ENCODE measurements around the gene SPACDR. TPM values are rescaled to one million over a fixed set of nuclear protein-coding genes. Genes with fewer than 3 reads are reported as not detected.

SPACDR gene
- total and polyA plus RNA-seq, 2 donors (not counting 1 experiment from before 2014, with no cell fraction given): 2.1 to 3.7 TPM

- ATAC-seq (ENCODE audit: low read depth): no peak
- Histone ChIP-seq H3K27me3 (replicated peaks in 1 of 4; ENCODE audit: control extremely low read depth in 1 of 4, control insufficient read depth in 3 of 4, insufficient read depth in 4 of 4, low read length in 3 of 4) (no peaks in the 10 kb centered on the region), H4K20me1 (ENCODE audit: control insufficient read depth, insufficient read depth, low read length, poor library complexity, severe bottlenecking) (peaks cover 44% of the 10 kb centered on the region), H3K4me2 (replicated peaks; ENCODE audit: low read depth, low read length, poor library complexity, severe bottlenecking) (peak overlapping the region; percentile 84), H3K27ac (ENCODE audit: low read length in 2 of 2) (peak overlapping the region in 1 of 2 donors; percentile 4), H3K79me2 (ENCODE audit: control insufficient read depth, insufficient read depth, low read length) (peaks cover 39% of the 10 kb centered on the region), H2AFZ (ENCODE audit: insufficient read depth, low read depth, low read length, poor library complexity, severe bottlenecking) (no peak overlapping the region), H3K4me3 (ENCODE audit: control extremely low read depth in 1 of 5, extremely low read depth in 1 of 5, insufficient read depth in 1 of 5, low read depth in 2 of 5, low read length in 4 of 5) (no peak overlapping the region), H3K4me1 (ENCODE audit: control insufficient read depth in 2 of 2, insufficient read depth in 2 of 2, low read length in 2 of 2) (peaks cover 31 to 53% of the 10 kb centered on the region in 2 donors), H3K36me3 (replicated peaks in 1 of 2; ENCODE audit: control extremely low read depth in 1 of 2, control insufficient read depth in 1 of 2, extremely low read depth in 1 of 2, insufficient read depth in 2 of 2, low read length in 1 of 2) (peaks cover 5 to 30% of the 10 kb centered on the region in 2 experiments), H3K9ac (ENCODE audit: low read length) (no peak overlapping the region), H3K9me3 (ENCODE audit: control extremely low read depth in 1 of 3, control insufficient read depth in 2 of 3, insufficient read depth in 1 of 3, low read length in 2 of 3) (peaks cover 0 to 4% (median 0%) of the 10 kb centered on the region in 3 donors)
- CTCF ChIA-PET: no interaction called here
- no peak overlapping the region for H3K4me3 Mint-ChIP-seq
- H3K4me1 Mint-ChIP-seq: peaks cover 60% of the 10 kb centered on the region
- TF ChIP-seq CTCF (IDR thresholded peaks at IDR 0.05) (no peak), EZH2 (IDR thresholded peaks at IDR 0.05; ENCODE audit: borderline replicate concordance, insufficient read depth, low read depth, low read length, poor library complexity, severe bottlenecking) (no peak)
- no peaks in the 10 kb centered on the region for H3K9me3 Mint-ChIP-seq (ENCODE audit: insufficient read depth)
- intact Hi-C loops (cut with micrococcal nuclease): no loop called here
- DNase-seq: peak; percentile 41
- POLR2A ChIA-PET: no interaction called here
- WGBS (ENCODE audit: insufficient coverage): 94% methylated on average over 19 of the region's 21 CpGs
- peak overlapping the region; percentile 88 for H3K27ac Mint-ChIP-seq
- H3K27me3 Mint-ChIP-seq: no peaks in the 10 kb centered on the region
Observed at GRCh38 chr7:100432621-100433275, 31.3 kb downstream of the SPACDR start.

- Histone ChIP-seq H3K4me3 (ENCODE audit: control extremely low read depth in 1 of 5, extremely low read depth in 1 of 5, insufficient read depth in 1 of 5, low read depth in 2 of 5, low read length in 4 of 5) (no peak overlapping the region), H3K27ac (ENCODE audit: low read length in 2 of 2) (peak overlapping the region in 1 of 2 donors; percentile 4), H3K9me3 (ENCODE audit: control extremely low read depth in 1 of 3, control insufficient read depth in 2 of 3, insufficient read depth in 1 of 3, low read length in 2 of 3) (peaks cover 0 to 7% (median 0%) of the 10 kb centered on the region in 3 donors), H4K20me1 (ENCODE audit: control insufficient read depth, insufficient read depth, low read length, poor library complexity, severe bottlenecking) (peaks cover 44% of the 10 kb centered on the region), H3K4me2 (replicated peaks; ENCODE audit: low read depth, low read length, poor library complexity, severe bottlenecking) (peak overlapping the region; percentile 84), H3K79me2 (ENCODE audit: control insufficient read depth, insufficient read depth, low read length) (peaks cover 39% of the 10 kb centered on the region), H3K4me1 (ENCODE audit: control insufficient read depth in 2 of 2, insufficient read depth in 2 of 2, low read length in 2 of 2) (peaks cover 33 to 55% of the 10 kb centered on the region in 2 donors), H3K36me3 (replicated peaks in 1 of 2; ENCODE audit: control extremely low read depth in 1 of 2, control insufficient read depth in 1 of 2, extremely low read depth in 1 of 2, insufficient read depth in 2 of 2, low read length in 1 of 2) (peaks cover 5 to 30% of the 10 kb centered on the region in 2 experiments), H3K27me3 (replicated peaks in 1 of 4; ENCODE audit: control extremely low read depth in 1 of 4, control insufficient read depth in 3 of 4, insufficient read depth in 4 of 4, low read length in 3 of 4) (no peaks in the 10 kb centered on the region), H2AFZ (ENCODE audit: insufficient read depth, low read depth, low read length, poor library complexity, severe bottlenecking) (no peak overlapping the region), H3K9ac (ENCODE audit: low read length) (no peak overlapping the region)
- Mint-ChIP-seq H3K27ac (peak overlapping the region; percentile 88), H3K9me3 (ENCODE audit: insufficient read depth) (no peaks in the 10 kb centered on the region), H3K4me3 (peak overlapping the region; percentile 90), H3K4me1 (peaks cover 60% of the 10 kb centered on the region), H3K27me3 (no peaks in the 10 kb centered on the region)
- TF ChIP-seq CTCF (IDR thresholded peaks at IDR 0.05) (no peak), EZH2 (IDR thresholded peaks at IDR 0.05; ENCODE audit: borderline replicate concordance, insufficient read depth, low read depth, low read length, poor library complexity, severe bottlenecking) (no peak)
- ATAC-seq (ENCODE audit: low read depth): no peak
- no peak for DNase-seq
- ChIA-PET POLR2A (interaction anchor here (0.6 kb wide), 2 partner anchors 15 to 22 kb away, joined by 6 to 13 read pairs; no protein-coding TSS in a partner anchor), CTCF (interaction anchor here (0.6 kb wide), 1 partner anchor 649 kb away, joined by 3 read pairs; no protein-coding TSS in a partner anchor)
- intact Hi-C loops (cut with micrococcal nuclease): no loop called here
- 95% methylated on average over 3 of the region's 4 CpGs for whole genome bisulfite sequencing (ENCODE audit: insufficient coverage)
Observed at GRCh38 chr7:100432053-100432452, 32.0 kb downstream of the SPACDR start.
